DMS114 treated with DMSO at 0.1 percent for 48 hours (cell line): Measurements from ENCODE around the gene FPR1.

Experiments used
- DNase-seq: peaks from one replicate; lab custom pipeline; 2025; ENCODE audit not compliant: unreplicated experiment; lab: John Stamatoyannopoulos, UW

The FPR1 gene

DNA sequence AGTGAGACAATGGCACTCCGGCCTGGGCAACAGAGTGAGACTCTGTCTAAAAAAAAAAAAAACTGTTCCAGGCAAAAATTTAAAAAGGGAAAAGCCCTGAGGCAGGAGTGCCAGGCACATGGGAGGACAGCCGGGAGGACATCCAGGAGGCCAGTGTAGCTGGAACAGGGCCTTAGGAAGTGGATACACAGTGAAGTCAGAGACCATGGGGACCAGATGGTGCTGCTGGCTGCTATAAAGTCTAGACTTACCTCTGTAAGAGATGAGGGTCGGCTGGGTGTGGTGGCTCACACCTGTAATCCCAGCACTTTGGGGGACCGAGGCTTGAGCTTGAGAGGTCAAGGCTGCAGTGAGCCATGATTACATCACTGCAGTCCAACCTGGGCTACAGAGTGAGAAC, 42.9 kb downstream of the FPR1 start:
- no peak for DNase-seq

DNA sequence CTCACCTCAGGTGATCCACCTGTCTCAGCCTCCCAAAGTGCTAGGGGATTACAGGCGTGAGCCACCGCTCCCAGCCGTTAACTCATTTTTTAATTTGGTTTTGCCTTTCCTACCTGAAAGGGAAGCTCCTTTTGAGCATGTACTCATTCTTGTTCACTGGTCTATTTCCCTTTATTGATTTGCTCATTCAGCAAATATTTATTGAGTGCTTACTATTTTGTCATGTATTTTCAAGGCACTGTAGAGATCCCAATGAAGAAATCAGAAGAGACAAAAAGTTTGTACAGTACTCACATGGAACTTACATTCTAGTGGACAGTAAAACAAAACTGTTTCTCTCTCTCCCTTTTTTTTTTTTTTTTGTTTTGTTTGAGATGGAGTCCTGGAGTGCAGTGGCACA, 44.8 kb downstream of the FPR1 start:
- DNase-seq: no peak

DNA sequence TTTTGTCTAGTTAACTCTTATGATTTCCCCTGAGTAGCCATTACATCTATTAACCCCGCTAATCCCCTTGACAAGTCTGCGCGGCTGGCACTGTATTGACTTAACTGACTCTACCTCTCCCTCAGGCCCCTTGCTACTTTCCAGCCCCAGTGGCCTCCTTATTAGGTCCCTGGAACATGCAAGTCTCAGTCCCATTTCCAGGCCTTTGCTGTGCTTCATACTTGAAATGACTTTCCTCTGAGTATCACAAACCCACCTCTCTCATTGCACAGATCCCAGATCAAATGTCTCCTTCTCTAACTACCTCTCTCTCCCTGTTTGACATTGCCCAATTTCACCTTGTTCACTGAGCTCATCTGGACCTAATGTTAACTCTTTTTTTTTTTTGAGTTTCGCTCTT, 45.4 kb downstream of the FPR1 start:
- DNase-seq: no peak

DNA sequence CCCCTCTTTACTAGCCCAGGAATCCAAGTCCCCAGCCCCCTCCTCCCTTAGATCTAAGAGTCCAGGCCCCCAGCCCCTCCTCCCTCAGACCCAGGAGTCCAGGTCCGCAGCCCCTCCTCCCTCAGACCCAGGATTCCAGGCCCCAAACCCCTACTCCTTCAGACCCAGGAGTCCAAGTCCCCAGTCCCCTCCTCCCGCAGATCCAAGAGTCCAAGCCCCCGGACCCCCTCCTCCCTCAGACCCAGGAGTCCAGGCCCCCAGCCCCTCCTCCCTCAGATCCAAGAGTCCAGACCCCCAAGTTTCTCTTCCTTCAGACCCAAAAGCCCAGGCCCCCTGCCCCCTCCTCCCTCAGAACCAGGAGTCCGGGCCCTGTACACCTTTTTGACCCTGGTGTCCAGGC, 47.1 kb downstream of the FPR1 start:
- DNase-seq: no peak

DNA sequence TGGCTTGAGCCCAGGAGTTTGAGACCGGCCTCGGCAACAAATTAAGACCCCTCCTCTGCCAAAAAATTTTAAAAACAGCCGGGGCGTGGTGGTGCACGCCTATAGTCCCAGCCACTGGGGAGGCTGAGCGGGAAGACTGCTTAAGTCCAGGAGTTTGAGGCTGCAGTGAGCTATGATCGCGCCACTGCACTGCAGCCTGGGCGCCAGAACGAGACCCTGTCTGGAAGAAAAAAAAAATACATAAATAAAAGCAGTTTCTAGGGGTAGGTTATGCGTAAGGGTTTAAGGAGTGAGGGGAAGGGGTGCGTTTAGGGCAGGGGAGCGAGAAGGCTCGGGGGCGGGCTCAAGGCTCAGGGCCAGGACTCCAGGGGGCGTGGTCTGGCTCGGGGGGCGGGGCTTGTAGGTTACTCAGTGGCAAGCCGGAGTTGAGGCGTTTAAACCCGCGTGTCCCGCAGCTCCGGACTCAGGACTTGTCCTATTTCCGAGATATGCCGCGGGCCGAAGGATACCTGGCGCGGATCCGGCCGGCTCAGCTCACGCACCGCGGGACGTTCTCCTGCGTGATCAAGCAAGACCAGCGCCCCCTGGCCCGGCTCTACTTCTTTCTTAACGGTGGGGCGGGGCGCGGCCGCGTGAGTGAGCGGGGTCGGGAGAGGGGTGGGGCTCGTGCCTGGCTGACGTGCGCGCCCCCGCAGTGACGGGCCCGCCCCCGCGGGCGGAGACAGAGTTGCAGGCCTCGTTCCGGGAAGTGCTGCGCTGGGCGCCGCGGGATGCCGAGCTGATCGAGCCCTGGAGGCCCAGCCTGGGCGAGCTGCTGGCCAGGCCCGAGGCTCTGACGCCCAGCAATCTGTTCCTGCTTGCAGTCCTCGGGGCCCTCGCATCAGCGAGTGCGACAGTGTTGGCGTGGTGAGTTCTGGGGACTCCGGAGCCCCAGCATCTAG, 47.8 kb downstream of the FPR1 start:
- DNase-seq: peak; percentile 87

DNA sequence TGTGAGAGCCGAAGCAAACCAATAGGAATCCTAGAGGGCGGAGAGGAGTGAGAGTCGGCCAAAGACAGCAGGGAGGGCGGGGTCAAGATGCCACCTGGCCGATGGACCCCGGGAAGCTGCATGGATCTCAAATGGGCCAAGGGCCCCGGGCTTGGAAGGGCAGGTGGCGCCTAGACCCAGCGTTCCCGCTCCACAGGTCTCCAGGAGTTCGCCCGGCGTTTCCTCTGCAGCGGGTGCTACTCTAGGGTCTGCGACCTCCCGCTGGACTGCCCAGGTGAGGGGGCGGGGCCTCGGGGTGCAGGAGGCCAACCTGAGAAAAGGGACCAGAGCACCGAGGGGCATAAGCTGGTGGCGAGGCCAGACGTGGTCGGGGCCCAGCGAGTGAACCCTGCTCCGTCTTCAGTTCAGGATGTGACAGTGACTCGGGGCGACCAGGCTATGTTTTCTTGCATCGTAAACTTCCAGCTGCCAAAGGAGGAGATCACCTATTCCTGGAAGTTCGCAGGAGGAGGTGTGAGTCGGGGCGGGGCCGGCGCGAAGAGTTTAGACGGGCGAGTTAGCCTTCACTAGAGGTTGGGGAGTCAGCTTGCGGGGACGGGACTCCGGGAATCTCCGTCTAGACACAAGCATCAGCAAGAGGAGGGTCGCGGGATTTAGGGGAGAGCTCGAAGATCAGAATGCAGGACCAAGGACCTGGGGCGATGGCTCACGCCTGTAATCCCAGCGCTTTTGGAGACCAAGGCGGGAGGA, 48.7 kb downstream of the FPR1 start:
- no peak for DNase-seq

DNA sequence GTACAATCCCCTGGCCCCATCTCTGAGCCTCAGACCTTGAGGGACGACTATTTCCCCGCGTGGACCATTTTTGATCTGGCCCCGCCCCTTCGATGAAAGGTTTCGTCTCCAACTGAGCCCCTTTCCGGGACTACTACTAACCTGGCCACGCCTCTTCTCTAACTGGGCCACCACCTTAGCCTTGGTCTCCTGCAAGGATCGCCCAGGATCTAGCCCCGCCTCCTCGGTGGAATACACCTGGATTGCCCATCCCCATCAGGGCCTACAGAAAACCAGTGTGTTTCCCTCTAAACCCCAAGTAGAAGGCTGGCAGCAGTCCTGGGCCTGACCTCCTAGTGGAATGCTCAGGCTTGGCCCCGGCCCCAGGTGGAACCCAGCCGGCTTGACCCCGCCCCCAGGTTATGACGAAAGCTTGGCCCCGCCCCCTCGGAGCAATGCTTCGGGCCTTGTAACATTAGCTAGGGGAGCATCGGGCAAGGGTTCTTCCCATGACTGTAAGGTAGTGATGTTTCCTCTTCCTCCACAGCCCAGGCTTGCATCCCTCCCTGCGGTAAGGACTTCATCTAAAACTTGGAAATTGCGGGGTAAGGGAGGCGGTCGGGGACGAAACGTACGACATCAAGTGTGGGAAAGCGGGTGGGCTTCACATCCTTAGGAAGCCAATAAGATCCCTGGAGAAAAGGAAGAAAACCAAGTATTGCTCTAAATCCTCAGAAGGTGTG, 49.4 kb downstream of the FPR1 start:
- DNase-seq: no peak

DNA sequence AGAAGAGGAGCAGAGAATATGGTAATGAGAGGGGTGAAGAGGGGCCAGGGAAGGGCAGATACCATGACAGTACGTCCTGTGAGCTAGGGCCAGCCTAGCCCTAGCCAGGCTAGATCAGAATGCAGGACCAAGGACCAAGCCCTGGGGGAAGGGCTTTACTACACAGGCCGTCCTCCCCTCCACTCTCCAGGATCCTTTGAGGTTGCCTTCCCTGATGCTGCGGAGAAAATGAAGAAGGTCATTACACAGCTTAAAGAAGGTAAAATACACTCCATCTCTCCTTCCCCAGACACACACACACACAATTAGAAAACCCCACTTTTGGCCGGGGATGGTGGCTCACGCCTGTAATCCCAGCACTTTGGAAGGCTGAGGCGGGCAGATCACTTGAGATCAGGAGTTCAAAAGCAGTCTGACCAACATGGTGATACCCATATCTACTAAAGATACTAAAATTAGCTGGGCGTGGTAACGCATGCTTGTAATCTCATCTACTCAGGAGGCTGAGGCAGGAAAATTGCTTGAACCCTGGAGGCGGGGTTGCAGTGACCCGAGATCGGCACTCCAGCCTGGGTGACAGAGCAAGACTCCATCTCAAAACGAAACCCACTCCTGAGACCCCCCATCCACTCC, 50.1 kb downstream of the FPR1 start:
- no peak for DNase-seq

DNA sequence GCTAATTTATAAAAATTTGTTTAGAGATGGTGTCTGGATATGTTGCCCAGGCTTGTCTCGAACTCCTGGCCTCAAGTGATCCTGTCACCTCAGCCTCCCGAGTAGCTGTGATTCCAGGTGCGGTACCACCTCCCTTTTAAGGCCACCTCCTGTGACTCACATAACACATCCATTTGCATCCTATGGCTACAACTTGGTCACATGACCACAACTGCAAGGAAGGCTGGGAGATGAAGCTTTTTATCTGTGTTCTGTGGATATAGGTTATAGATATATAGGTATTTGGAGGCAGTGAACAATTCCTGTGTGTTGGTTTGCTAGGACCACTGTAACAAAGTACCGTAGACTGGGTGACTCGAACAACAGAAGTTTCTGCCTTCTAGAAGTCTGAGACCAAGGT, 52.5 kb downstream of the FPR1 start:
- DNase-seq: no peak

DNA sequence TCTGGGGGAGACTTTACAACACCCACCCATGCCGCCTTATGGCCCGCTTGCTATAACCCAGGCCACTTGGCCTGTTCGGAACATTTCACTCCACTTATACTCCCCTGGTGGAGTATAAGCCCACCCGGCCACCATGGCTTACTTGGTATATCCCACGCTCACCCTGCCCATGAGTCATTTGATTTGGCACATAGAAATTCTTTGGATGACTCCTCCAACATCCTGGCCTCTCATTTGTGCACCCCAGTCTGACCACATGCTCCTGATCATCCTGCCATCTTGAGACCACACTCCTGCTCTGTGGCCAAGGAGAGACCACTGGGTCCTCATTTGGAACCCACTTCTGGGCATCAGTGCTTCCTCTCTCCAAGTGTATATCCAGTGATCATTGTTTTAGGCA, 53.4 kb downstream of the FPR1 start:
- DNase-seq: no peak

DNA sequence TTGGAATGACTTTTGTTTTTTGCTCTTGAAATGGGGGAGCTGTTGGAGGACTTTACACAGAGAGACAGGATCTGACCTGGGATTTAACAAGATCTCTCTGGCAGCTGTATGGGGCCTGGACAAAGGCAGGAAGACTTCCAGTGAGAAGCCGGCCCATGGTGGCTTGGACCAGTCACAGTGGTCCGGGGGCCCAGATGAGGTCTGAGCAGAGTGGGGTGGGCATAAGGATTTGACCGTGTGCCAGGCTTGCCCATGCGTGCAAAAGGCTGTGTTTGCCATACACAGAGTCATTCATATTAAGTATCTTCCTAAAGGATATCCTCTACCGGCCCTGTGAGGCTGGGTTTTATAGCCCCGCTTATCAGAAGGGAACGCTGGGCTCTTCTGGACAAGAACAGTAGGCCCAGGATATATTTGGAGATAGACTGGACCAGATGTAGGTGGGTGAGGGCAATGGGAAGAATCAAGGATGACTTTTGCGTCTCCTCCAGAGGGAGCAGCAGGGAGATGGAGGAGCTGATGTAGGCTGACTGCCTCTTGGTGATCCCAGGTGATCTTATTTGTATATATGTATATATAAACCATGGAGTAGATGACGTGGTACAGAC, 54.4 kb downstream of the FPR1 start:
- DNase-seq: no peak

DNA sequence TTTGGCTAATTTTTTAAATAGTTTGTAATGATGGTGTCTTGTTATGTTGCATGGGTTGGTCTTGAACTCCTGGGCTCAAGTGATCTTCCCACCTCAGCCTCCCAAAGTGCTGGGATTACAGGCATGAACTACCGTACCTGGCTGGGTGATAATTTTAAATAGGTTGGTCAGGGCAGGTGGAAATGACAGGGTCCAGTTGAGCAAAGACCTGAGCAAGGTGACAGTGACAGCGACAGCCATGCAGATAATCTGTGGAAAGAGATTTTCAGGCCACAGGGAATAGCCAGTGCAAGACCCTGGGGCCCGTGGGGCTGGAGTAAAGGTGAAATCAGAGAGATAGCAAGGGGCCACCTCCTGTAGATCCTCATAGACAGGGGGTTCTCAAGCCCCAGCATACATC, 55.1 kb downstream of the FPR1 start:
- DNase-seq: no peak
